CD4-positive, CD25-positive, alpha-beta regulatory T cell (primary cell): ENCODE measurements around the gene MCHR1. TPM values are rescaled to one million over a fixed set of nuclear protein-coding genes. Genes with fewer than 3 reads are reported as not detected.

Source experiments
- ATAC-seq, 2 donors: fragments of 150-1000 bp; cut with Tn5 transposase; one replicate each; pipeline ENCODE4 v1.10.0; 2021; ENCODE audit warnings: low read depth in 2 of 2, moderate number of reproducible peaks in 2 of 2, moderate library complexity in 1 of 2
- DNase-seq, 3 donors: peaks; one replicate each; pipeline versions ENCODE4 v3.0.0 to v3.0.0-alpha.2; 2012 to 2022; ENCODE audit warnings: mixed read lengths in 1 of 3
- H3K27ac ChIP-seq: one replicate; pipeline ENCODE4 v1.7.0; 2013; ENCODE audit warnings: mild to moderate bottlenecking, low read length; ENCODE audit not compliant: insufficient read depth, poor library complexity, severe bottlenecking
- H3K27me3 ChIP-seq: one replicate; pipeline ENCODE4 v1.7.0; 2013; ENCODE audit warnings: low read length; ENCODE audit not compliant: control insufficient read depth, insufficient read depth
- H3K36me3 ChIP-seq: one replicate; pipeline ENCODE4 v1.7.0; 2013; ENCODE audit warnings: mild to moderate bottlenecking, low read length, moderate library complexity; ENCODE audit not compliant: control insufficient read depth, insufficient read depth
- H3K4me1 ChIP-seq: 2 replicates; pipeline ENCODE4 v1.7.0; 2013; ENCODE audit warnings: mild to moderate bottlenecking, low read length; ENCODE audit not compliant: insufficient read depth, control insufficient read depth, poor library complexity, severe bottlenecking
- H3K4me3 ChIP-seq: one replicate; pipeline ENCODE4 v1.7.0; 2013; ENCODE audit warnings: low read depth, mild to moderate bottlenecking, low read length, moderate library complexity
- H3K9me3 ChIP-seq, 2 experiments: 1 replicate in 1 of 2; 2 replicates in 1 of 2; pipeline ENCODE4 v1.7.0; 2013; ENCODE audit warnings: low read length in 2 of 2, mild to moderate bottlenecking in 1 of 2, moderate library complexity in 1 of 2; ENCODE audit not compliant: control insufficient read depth in 2 of 2
- H3K27ac Mint-ChIP-seq, 3 donors: one replicate each; pipeline ENCODE4 v1.8.0; 2020 to 2022; ENCODE audit warnings: mild to moderate bottlenecking in 3 of 3, mixed read lengths in 3 of 3, moderate library complexity in 2 of 3
- H3K27me3 Mint-ChIP-seq: one replicate; pipeline ENCODE4 v1.8.0; 2022; ENCODE audit warnings: mild to moderate bottlenecking, mixed read lengths
- H3K36me3 Mint-ChIP-seq: one replicate; pipeline ENCODE4 v1.8.0; 2020; ENCODE audit warnings: mixed read lengths
- H3K4me1 Mint-ChIP-seq, 4 donors: one replicate each; pipeline ENCODE4 v1.8.0; 2020 to 2022; ENCODE audit warnings: mixed read lengths in 4 of 4, mild to moderate bottlenecking in 1 of 4
- H3K4me3 Mint-ChIP-seq, 4 donors: one replicate each; pipeline ENCODE4 v1.8.0; 2020 to 2022; ENCODE audit warnings: mild to moderate bottlenecking in 4 of 4, mixed read lengths in 4 of 4, moderate library complexity in 3 of 4
- H3K9me3 Mint-ChIP-seq, 7 donors: one replicate each; pipeline ENCODE4 v1.8.0; 2020 to 2022; ENCODE audit warnings: mixed read lengths in 7 of 7, mild to moderate bottlenecking in 3 of 7, moderate library complexity in 2 of 7
- polyA plus RNA-seq, 4 donors: library from polyadenylated mRNA; unstranded; fragments of 300-500 nt; fragmentation: Illumina TruSeq; gene quantifications; one replicate each; pipeline ENCODE4 v1.2.3, GENCODE V29; 2021
- total RNA-seq: library from RNA; stranded (reverse); gene quantifications from one replicate; pipeline ENCODE4 v1.2.3, GENCODE V29; 2022

The MCHR1 gene
- total and polyA plus RNA-seq, 5 donors from 2014 or later: not detected

GRCh38 chr22:40720538-40721256 lies 41.4 kb downstream of the MCHR1 start:
- H3K27me3 Mint-ChIP-seq: no peaks in the 10 kb centered on the region
- Histone ChIP-seq H3K4me3 (no peak overlapping the region), H3K27ac (no peak overlapping the region), H3K36me3 (no peaks in the 10 kb centered on the region), H3K4me1 (peaks cover 5% of the 10 kb centered on the region), H3K27me3 (no peaks in the 10 kb centered on the region), H3K9me3 (no peaks in the 10 kb centered on the region)
- H3K27ac Mint-ChIP-seq: peak overlapping the region in 1 of 3 donors; percentile 33
- H3K4me1 Mint-ChIP-seq: peaks cover 0 to 19% (median 11%) of the 10 kb centered on the region in 4 donors
- DNase-seq (no peak), ATAC-seq (no peak)
- H3K9me3 Mint-ChIP-seq: peaks cover 0 to 1% (median 0%) of the 10 kb centered on the region in 7 donors
- H3K36me3 Mint-ChIP-seq: no peaks in the 10 kb centered on the region
- no peak overlapping the region for H3K4me3 Mint-ChIP-seq

- H3K9me3 Mint-ChIP-seq: peaks cover 0 to 1% (median 0%) of the 10 kb centered on the region in 7 donors
- peaks cover 0 to 22% (median 11%) of the 10 kb centered on the region in 4 donors for H3K4me1 Mint-ChIP-seq
- Histone ChIP-seq H3K36me3 (no peaks in the 10 kb centered on the region), H3K27ac (no peak overlapping the region), H3K4me1 (peaks cover 5% of the 10 kb centered on the region), H3K4me3 (no peak overlapping the region), H3K9me3 (no peaks in the 10 kb centered on the region), H3K27me3 (no peaks in the 10 kb centered on the region)
- peak overlapping the region in 1 of 3 donors; percentile 33 for H3K27ac Mint-ChIP-seq
- no peaks in the 10 kb centered on the region for H3K36me3 Mint-ChIP-seq
- no peaks in the 10 kb centered on the region for H3K27me3 Mint-ChIP-seq
- ATAC-seq (no peak), DNase-seq (peak in 1 of 3 donors; percentile 17)
- H3K4me3 Mint-ChIP-seq: no peak overlapping the region
Measured at GRCh38 chr22:40721266-40721665, 42.0 kb downstream of the MCHR1 start.

GRCh38 chr22:40723396-40723933 lies 44.2 kb downstream of the MCHR1 start:
- no peaks in the 10 kb centered on the region for H3K27me3 Mint-ChIP-seq

GRCh38 chr22:40726514-40726913 lies 47.2 kb downstream of the MCHR1 start:
- peaks cover 49% of the 10 kb centered on the region for H3K4me1 ChIP-seq
- Mint-ChIP-seq H3K4me3 (peak overlapping the region; percentile 43 to 74 (median 56)), H3K4me1 (peaks cover 18 to 47% (median 25%) of the 10 kb centered on the region in 4 donors), H3K9me3 (peaks cover 0 to 3% (median 0%) of the 10 kb centered on the region in 7 donors), H3K27me3 (no peaks in the 10 kb centered on the region), H3K36me3 (no peaks in the 10 kb centered on the region), H3K27ac (peak overlapping the region in 2 of 3 donors; percentile 87 to 93)
- ATAC-seq (peak; percentile 51 to 55), DNase-seq (peak in 2 of 3 donors; percentile 43 to 79)
- H3K36me3 ChIP-seq: no peaks in the 10 kb centered on the region
- no peak overlapping the region for H3K4me3 ChIP-seq
- peak overlapping the region; percentile 72 for H3K27ac ChIP-seq
- H3K27me3 ChIP-seq: no peaks in the 10 kb centered on the region
- H3K9me3 ChIP-seq: no peaks in the 10 kb centered on the region

More at GRCh38 chr22:40723396-40723933, 44.2 kb downstream of the MCHR1 start:
- ATAC-seq (no peak), DNase-seq (no peak)
- no peaks in the 10 kb centered on the region for H3K9me3 ChIP-seq
- no peaks in the 10 kb centered on the region for H3K36me3 Mint-ChIP-seq
- H3K4me3 ChIP-seq: no peak overlapping the region
- H3K4me3 Mint-ChIP-seq: peak overlapping the region in 1 of 4 donors; percentile 63
- H3K9me3 Mint-ChIP-seq: peaks cover 0 to 1% (median 0%) of the 10 kb centered on the region in 7 donors
- H3K27me3 ChIP-seq: no peaks in the 10 kb centered on the region
- no peak overlapping the region for H3K27ac Mint-ChIP-seq
- no peaks in the 10 kb centered on the region for H3K36me3 ChIP-seq
- peaks cover 24% of the 10 kb centered on the region for H3K4me1 ChIP-seq
- H3K4me1 Mint-ChIP-seq: peaks cover 11 to 31% (median 21%) of the 10 kb centered on the region in 4 donors
- H3K27ac ChIP-seq: no peak overlapping the region

- Mint-ChIP-seq H3K27me3 (no peaks in the 10 kb centered on the region), H3K4me3 (peak overlapping the region in 3 of 4 donors; percentile 18 to 56 (median 27)), H3K9me3 (peaks cover 0 to 3% (median 0%) of the 10 kb centered on the region in 7 donors), H3K27ac (peak overlapping the region; percentile 70 to 94 (median 93)), H3K36me3 (no peaks in the 10 kb centered on the region), H3K4me1 (peaks cover 21 to 54% (median 29%) of the 10 kb centered on the region in 4 donors)
- Histone ChIP-seq H3K27me3 (no peaks in the 10 kb centered on the region), H3K4me3 (peak overlapping the region; percentile 23), H3K9me3 (no peaks in the 10 kb centered on the region), H3K4me1 (peaks cover 57% of the 10 kb centered on the region), H3K36me3 (no peaks in the 10 kb centered on the region), H3K27ac (peak overlapping the region; percentile 72)
- ATAC-seq: no peak
- peak in 1 of 3 donors; percentile 45 for DNase-seq
Measured at GRCh38 chr22:40727070-40727963, 48.0 kb downstream of the MCHR1 start.

- H3K36me3 Mint-ChIP-seq: no peaks in the 10 kb centered on the region
- H3K4me1 ChIP-seq: peaks cover 63% of the 10 kb centered on the region
- no peak for ATAC-seq
Measured at GRCh38 chr22:40727964-40728615, 48.8 kb downstream of the MCHR1 start.

GRCh38 chr22:40728731-40729189 lies 49.5 kb downstream of the MCHR1 start:
- Histone ChIP-seq H3K27me3 (no peaks in the 10 kb centered on the region), H3K36me3 (no peaks in the 10 kb centered on the region), H3K4me1 (peaks cover 63% of the 10 kb centered on the region), H3K4me3 (peak overlapping the region; percentile 19), H3K9me3 (no peaks in the 10 kb centered on the region), H3K27ac (peak overlapping the region; percentile 72)
- peaks cover 0 to 3% (median 0%) of the 10 kb centered on the region in 7 donors for H3K9me3 Mint-ChIP-seq
- no peaks in the 10 kb centered on the region for H3K27me3 Mint-ChIP-seq
- H3K36me3 Mint-ChIP-seq: no peaks in the 10 kb centered on the region
- H3K4me3 Mint-ChIP-seq: peak overlapping the region; percentile 0 to 83 (median 79)
- ATAC-seq (peak; percentile 62 to 69), DNase-seq (peak; percentile 36 to 88 (median 77))
- H3K4me1 Mint-ChIP-seq: peaks cover 21 to 66% (median 34%) of the 10 kb centered on the region in 4 donors
- peak overlapping the region; percentile 93 to 94 (median 94) for H3K27ac Mint-ChIP-seq

More at GRCh38 chr22:40727964-40728615, 48.8 kb downstream of the MCHR1 start:
- peaks cover 0 to 3% (median 0%) of the 10 kb centered on the region in 7 donors for H3K9me3 Mint-ChIP-seq
- H3K4me3 ChIP-seq: no peak overlapping the region
- H3K27me3 Mint-ChIP-seq: no peaks in the 10 kb centered on the region
- no peaks in the 10 kb centered on the region for H3K9me3 ChIP-seq
- DNase-seq: peak in 1 of 3 donors; percentile 9
- H3K36me3 ChIP-seq: no peaks in the 10 kb centered on the region
- H3K27ac Mint-ChIP-seq: peak overlapping the region; percentile 93 to 94 (median 94)
- no peaks in the 10 kb centered on the region for H3K27me3 ChIP-seq
- peak overlapping the region in 3 of 4 donors; percentile 79 to 83 (median 79) for H3K4me3 Mint-ChIP-seq
- H3K27ac ChIP-seq: peak overlapping the region; percentile 72
- peaks cover 21 to 62% (median 34%) of the 10 kb centered on the region in 4 donors for H3K4me1 Mint-ChIP-seq
